ENCODE results near the gene STARD13. TPM values are rescaled to one million over a fixed set of nuclear protein-coding genes. Genes with fewer than 3 reads are reported as not detected.

STARD13 gene
- total and polyA plus RNA-seq, 4 donors = 2.7 to 15.3 (median 5.7) TPM

GRCh38 chr13:33182729-33183128 is 102.8 kb downstream of the STARD13 start:
- Histone ChIP-seq H3K27ac (ENCODE audit: low read depth in 1 of 2, low read length in 2 of 2) (no peak overlapping the region), H3K4me3 (ENCODE audit: low read depth in 1 of 3, low read length in 3 of 3) (no peak overlapping the region), H3K36me3 (ENCODE audit: control insufficient read depth in 4 of 4, insufficient read depth in 3 of 4, low read depth in 1 of 4, low read length in 3 of 4) (no peaks in the 10 kb centered on the region), H3K9me3 (ENCODE audit: control insufficient read depth in 4 of 4, low read length in 3 of 4) (no peaks in the 10 kb centered on the region), H3K9ac (ENCODE audit: low read depth in 1 of 2, low read length in 2 of 2) (no peak overlapping the region), H3K27me3 (ENCODE audit: control insufficient read depth in 4 of 4, insufficient read depth in 4 of 4, low read length in 3 of 4) (no peaks in the 10 kb centered on the region), H3K4me1 (ENCODE audit: control insufficient read depth in 4 of 4, insufficient read depth in 4 of 4, low read length in 3 of 4) (peaks cover 2 to 5% (median 4%) of the 10 kb centered on the region in 4 donors)
- WGBS = 93% methylated on average over 9 of the region's 9 CpGs
- no peak for TF ChIP-seq HNF4A (conservative IDR thresholded peaks at IDR 0.05)
- TF ChIP-seq NR2F2 (IDR thresholded peaks at IDR 0.05) = no peak
- TF ChIP-seq HNF4G (IDR thresholded peaks at IDR 0.05) = no peak
- no peak for TF ChIP-seq RXRA (IDR thresholded peaks at IDR 0.05)
- TF ChIP-seq CTCF (IDR thresholded peaks at IDR 0.05; ENCODE audit: low read depth, low read length, missing input control) = no peak
- TF ChIP-seq REST (IDR thresholded peaks at IDR 0.05) = no peak
- TF ChIP-seq RAD21 (IDR thresholded peaks at IDR 0.05) = no peak
- TF ChIP-seq YY1 (IDR thresholded peaks at IDR 0.05) = no peak
- no peak for TF ChIP-seq ZBTB33 (IDR thresholded peaks at IDR 0.05)
- no peak for TF ChIP-seq JUND (IDR thresholded peaks at IDR 0.05)
- no peak for TF ChIP-seq TAF1 (conservative IDR thresholded peaks at IDR 0.05)
- no peak for TF ChIP-seq MAX (IDR thresholded peaks at IDR 0.05)
- TF ChIP-seq FOXA1 (IDR thresholded peaks at IDR 0.05) = no peak
- TF ChIP-seq EGR1 (IDR thresholded peaks at IDR 0.05; ENCODE audit: low read depth in 2 of 2) = no peak
- TF ChIP-seq ATF3 (IDR thresholded peaks at IDR 0.05) = no peak
- TF ChIP-seq SP1 (IDR thresholded peaks at IDR 0.05) = no peak
- DNase-seq (ENCODE audit: low spot score) = no peak

- Histone ChIP-seq H3K36me3 (ENCODE audit: control insufficient read depth in 4 of 4, insufficient read depth in 3 of 4, low read depth in 1 of 4, low read length in 3 of 4) (no peaks in the 10 kb centered on the region), H3K27me3 (ENCODE audit: control insufficient read depth in 4 of 4, insufficient read depth in 4 of 4, low read length in 3 of 4) (no peaks in the 10 kb centered on the region), H3K4me1 (ENCODE audit: control insufficient read depth in 4 of 4, insufficient read depth in 4 of 4, low read length in 3 of 4) (peaks cover 2 to 5% (median 4%) of the 10 kb centered on the region in 4 donors), H3K9me3 (ENCODE audit: control insufficient read depth in 4 of 4, low read length in 3 of 4) (no peaks in the 10 kb centered on the region), H3K27ac (ENCODE audit: low read depth in 1 of 2, low read length in 2 of 2) (no peak overlapping the region), H3K9ac (ENCODE audit: low read depth in 1 of 2, low read length in 2 of 2) (no peak overlapping the region), H3K4me3 (ENCODE audit: low read depth in 1 of 3, low read length in 3 of 3) (no peak overlapping the region)
- no peak for TF ChIP-seq EGR1 (IDR thresholded peaks at IDR 0.05; ENCODE audit: low read depth in 2 of 2)
- TF ChIP-seq ZBTB33 (IDR thresholded peaks at IDR 0.05) = no peak
- no peak for TF ChIP-seq YY1 (IDR thresholded peaks at IDR 0.05)
- TF ChIP-seq JUND (IDR thresholded peaks at IDR 0.05) = no peak
- TF ChIP-seq FOXA2 (IDR thresholded peaks at IDR 0.05) = no peak
- no peak for TF ChIP-seq GABPA (IDR thresholded peaks at IDR 0.05 in 1 of 2, conservative IDR thresholded peaks at IDR 0.05 in 1 of 2)
- no peak for TF ChIP-seq RAD21 (IDR thresholded peaks at IDR 0.05)
- no peak for TF ChIP-seq NR2F2 (IDR thresholded peaks at IDR 0.05)
- DNase-seq (ENCODE audit: low spot score) = no peak
Measured at GRCh38 chr13:33181264-33181663, 104.3 kb downstream of the STARD13 start.

Data from liver (tissue), 9 donors.